ENCODE results near the gene PRDX5.

The PRDX5 gene

GRCh38 chr11:64333556-64333955 is 15.6 kb downstream of the PRDX5 start:
- no peak overlapping the region for H3K4ac ChIP-seq (ENCODE audit: low read length)
- H3K14ac ChIP-seq (ENCODE audit: low read length), result no peak overlapping the region
- no peak overlapping the region for H2AK5ac ChIP-seq (ENCODE audit: low read depth, low read length)
- no peak overlapping the region for H2BK12ac ChIP-seq (ENCODE audit: low read length)
- no peak overlapping the region for H3K27ac ChIP-seq (replicated peaks; ENCODE audit: low read length)
- H2BK5ac ChIP-seq (ENCODE audit: low read length), result no peak overlapping the region
- DNase-seq (ENCODE audit: low spot score), result no peak
- H3K9me3 ChIP-seq (replicated peaks in 1 of 2; ENCODE audit: control insufficient read depth in 2 of 2, insufficient read depth in 1 of 2, low read depth in 1 of 2, low read length in 2 of 2), result no peaks in the 10 kb centered on the region
- H3K36me3 ChIP-seq (replicated peaks in 1 of 2; ENCODE audit: control insufficient read depth in 2 of 2, insufficient read depth in 2 of 2, low read length in 2 of 2), result peaks cover 0 to 2% of the 10 kb centered on the region in 2 donors
- no peak overlapping the region for H2BK120ac ChIP-seq (ENCODE audit: low read depth, low read length)
- no peak overlapping the region for H3K23ac ChIP-seq (ENCODE audit: low read depth, low read length, poor library complexity)
- peaks cover 0 to 2% of the 10 kb centered on the region in 2 donors for H3K4me1 ChIP-seq (ENCODE audit: control insufficient read depth in 2 of 2, insufficient read depth in 1 of 2, low read depth in 1 of 2, low read length in 2 of 2)
- WGBS, 2 donors (ENCODE audit: extremely low coverage in 2 of 2, insufficient read length in 2 of 2, insufficient replicate concordance in 1 of 2), result no CpG with 5 or more reads among the region's 8 CpGs
- no peaks in the 10 kb centered on the region for H3K79me1 ChIP-seq (ENCODE audit: low read depth, low read length)
- H2BK15ac ChIP-seq (ENCODE audit: low read length), result no peak overlapping the region
- no peak overlapping the region for H3K9ac ChIP-seq (ENCODE audit: low read depth, low read length, poor library complexity)
- H4K91ac ChIP-seq (ENCODE audit: low read depth, low read length, poor library complexity), result no peak overlapping the region
- H3K4me3 ChIP-seq (ENCODE audit: low read length in 2 of 2), result no peak overlapping the region
- no peak overlapping the region for H3K4me2 ChIP-seq (ENCODE audit: insufficient read depth, low read length, poor library complexity, severe bottlenecking)
- H4K8ac ChIP-seq (ENCODE audit: low read depth, low read length), result no peak overlapping the region
- no peak overlapping the region for H3K18ac ChIP-seq (ENCODE audit: low read length)
- H2AFZ ChIP-seq (ENCODE audit: low read length), result no peak overlapping the region
- H3K27me3 ChIP-seq (ENCODE audit: control insufficient read depth in 3 of 3, insufficient read depth in 3 of 3, low read depth in 1 of 3, low read length in 3 of 3), result peaks cover 0 to 3% (median 0%) of the 10 kb centered on the region in 3 experiments

GRCh38 chr11:64334764-64335735 is 17.1 kb downstream of the PRDX5 start:
- no peak overlapping the region for H3K23ac ChIP-seq (ENCODE audit: low read depth, low read length, poor library complexity)
- peaks cover 0 to 2% of the 10 kb centered on the region in 2 donors for H3K36me3 ChIP-seq (replicated peaks in 1 of 2; ENCODE audit: control insufficient read depth in 2 of 2, insufficient read depth in 2 of 2, low read length in 2 of 2)
- no peak overlapping the region for H3K14ac ChIP-seq (ENCODE audit: low read length)
- H3K27ac ChIP-seq (replicated peaks; ENCODE audit: low read length), result no peak overlapping the region
- H2BK120ac ChIP-seq (ENCODE audit: low read depth, low read length), result no peak overlapping the region
- H3K4me2 ChIP-seq (ENCODE audit: insufficient read depth, low read length, poor library complexity, severe bottlenecking), result no peak overlapping the region
- WGBS, 2 donors (ENCODE audit: extremely low coverage in 2 of 2, insufficient read length in 2 of 2, insufficient replicate concordance in 1 of 2), result no CpG with 5 or more reads among the region's 13 CpGs
- H3K4me1 ChIP-seq (ENCODE audit: control insufficient read depth in 2 of 2, insufficient read depth in 1 of 2, low read depth in 1 of 2, low read length in 2 of 2), result peaks cover 0 to 2% of the 10 kb centered on the region in 2 donors
- H3K9me3 ChIP-seq (replicated peaks in 1 of 2; ENCODE audit: control insufficient read depth in 2 of 2, insufficient read depth in 1 of 2, low read depth in 1 of 2, low read length in 2 of 2), result no peaks in the 10 kb centered on the region
- H2BK5ac ChIP-seq (ENCODE audit: low read length), result no peak overlapping the region
- no peak overlapping the region for H2AK5ac ChIP-seq (ENCODE audit: low read depth, low read length)
- H3K79me1 ChIP-seq (ENCODE audit: low read depth, low read length), result peaks cover 1% of the 10 kb centered on the region
- no peak overlapping the region for H2BK12ac ChIP-seq (ENCODE audit: low read length)
- no peak overlapping the region for H3K4me3 ChIP-seq (ENCODE audit: low read length in 2 of 2)
- H3K18ac ChIP-seq (ENCODE audit: low read length), result peak overlapping the region; percentile 13
- H3K27me3 ChIP-seq (ENCODE audit: control insufficient read depth in 3 of 3, insufficient read depth in 3 of 3, low read depth in 1 of 3, low read length in 3 of 3), result peaks cover 0 to 16% (median 3%) of the 10 kb centered on the region in 3 experiments
- no peak overlapping the region for H3K4ac ChIP-seq (ENCODE audit: low read length)
- H2AFZ ChIP-seq (ENCODE audit: low read length), result no peak overlapping the region
- H4K8ac ChIP-seq (ENCODE audit: low read depth, low read length), result no peak overlapping the region
- H4K91ac ChIP-seq (ENCODE audit: low read depth, low read length, poor library complexity), result no peak overlapping the region
- no peak overlapping the region for H2BK15ac ChIP-seq (ENCODE audit: low read length)
- no peak overlapping the region for H3K9ac ChIP-seq (ENCODE audit: low read depth, low read length, poor library complexity)
- DNase-seq (ENCODE audit: low spot score), result no peak

- Histone ChIP-seq H3K4ac (ENCODE audit: low read length) (no peak overlapping the region), H3K14ac (ENCODE audit: low read length) (no peak overlapping the region), H3K4me3 (ENCODE audit: low read length in 2 of 2) (no peak overlapping the region), H3K4me1 (ENCODE audit: control insufficient read depth in 2 of 2, insufficient read depth in 1 of 2, low read depth in 1 of 2, low read length in 2 of 2) (peaks cover 2 to 14% of the 10 kb centered on the region in 2 donors), H3K23ac (ENCODE audit: low read depth, low read length, poor library complexity) (no peak overlapping the region), H3K18ac (ENCODE audit: low read length) (no peak overlapping the region), H2BK12ac (ENCODE audit: low read length) (no peak overlapping the region), H3K27me3 (ENCODE audit: control insufficient read depth in 3 of 3, insufficient read depth in 3 of 3, low read depth in 1 of 3, low read length in 3 of 3) (peaks cover 0 to 38% (median 11%) of the 10 kb centered on the region in 3 experiments), H2AFZ (ENCODE audit: low read length) (no peak overlapping the region), H3K9me3 (replicated peaks in 1 of 2; ENCODE audit: control insufficient read depth in 2 of 2, insufficient read depth in 1 of 2, low read depth in 1 of 2, low read length in 2 of 2) (no peaks in the 10 kb centered on the region), H4K8ac (ENCODE audit: low read depth, low read length) (no peak overlapping the region), H2AK5ac (ENCODE audit: low read depth, low read length) (no peak overlapping the region), H3K9ac (ENCODE audit: low read depth, low read length, poor library complexity) (no peak overlapping the region), H2BK5ac (ENCODE audit: low read length) (no peak overlapping the region), H3K27ac (replicated peaks; ENCODE audit: low read length) (no peak overlapping the region), H3K36me3 (replicated peaks in 1 of 2; ENCODE audit: control insufficient read depth in 2 of 2, insufficient read depth in 2 of 2, low read length in 2 of 2) (no peaks in the 10 kb centered on the region), H2BK15ac (ENCODE audit: low read length) (no peak overlapping the region), H3K79me1 (ENCODE audit: low read depth, low read length) (peaks cover 1% of the 10 kb centered on the region), H3K4me2 (ENCODE audit: insufficient read depth, low read length, poor library complexity, severe bottlenecking) (no peak overlapping the region), H4K91ac (ENCODE audit: low read depth, low read length, poor library complexity) (no peak overlapping the region), H2BK120ac (ENCODE audit: low read depth, low read length) (no peak overlapping the region)
- no CpG with 5 or more reads among the region's 8 CpGs for WGBS, 2 donors (ENCODE audit: extremely low coverage in 2 of 2, insufficient read length in 2 of 2, insufficient replicate concordance in 1 of 2)
- no peak for DNase-seq (ENCODE audit: low spot score)
Measured at GRCh38 chr11:64337538-64338249, 19.8 kb downstream of the PRDX5 start.

- H3K4ac ChIP-seq (ENCODE audit: low read length), result no peak overlapping the region
- H3K23ac ChIP-seq (ENCODE audit: low read depth, low read length, poor library complexity), result no peak overlapping the region
- no peak overlapping the region for H3K4me2 ChIP-seq (ENCODE audit: insufficient read depth, low read length, poor library complexity, severe bottlenecking)
- H2BK120ac ChIP-seq (ENCODE audit: low read depth, low read length), result no peak overlapping the region
- no peaks in the 10 kb centered on the region for H3K9me3 ChIP-seq (replicated peaks in 1 of 2; ENCODE audit: control insufficient read depth in 2 of 2, insufficient read depth in 1 of 2, low read depth in 1 of 2, low read length in 2 of 2)
- no peak overlapping the region for H2AK5ac ChIP-seq (ENCODE audit: low read depth, low read length)
- H3K4me3 ChIP-seq (ENCODE audit: low read length in 2 of 2), result no peak overlapping the region
- H3K18ac ChIP-seq (ENCODE audit: low read length), result no peak overlapping the region
- H4K8ac ChIP-seq (ENCODE audit: low read depth, low read length), result no peak overlapping the region
- no peak overlapping the region for H2BK15ac ChIP-seq (ENCODE audit: low read length)
- no CpG with 5 or more reads among the region's 8 CpGs for WGBS, 2 donors (ENCODE audit: extremely low coverage in 2 of 2, insufficient read length in 2 of 2, insufficient replicate concordance in 1 of 2)
- no peak overlapping the region for H4K91ac ChIP-seq (ENCODE audit: low read depth, low read length, poor library complexity)
- H2AFZ ChIP-seq (ENCODE audit: low read length), result no peak overlapping the region
- no peak overlapping the region for H2BK12ac ChIP-seq (ENCODE audit: low read length)
- peaks cover 6 to 17% of the 10 kb centered on the region in 2 donors for H3K4me1 ChIP-seq (ENCODE audit: control insufficient read depth in 2 of 2, insufficient read depth in 1 of 2, low read depth in 1 of 2, low read length in 2 of 2)
- H3K27me3 ChIP-seq (ENCODE audit: control insufficient read depth in 3 of 3, insufficient read depth in 3 of 3, low read depth in 1 of 3, low read length in 3 of 3), result peaks cover 0 to 41% (median 11%) of the 10 kb centered on the region in 3 experiments
- no peak overlapping the region for H3K14ac ChIP-seq (ENCODE audit: low read length)
- H2BK5ac ChIP-seq (ENCODE audit: low read length), result no peak overlapping the region
- H3K9ac ChIP-seq (ENCODE audit: low read depth, low read length, poor library complexity), result no peak overlapping the region
- H3K36me3 ChIP-seq (replicated peaks in 1 of 2; ENCODE audit: control insufficient read depth in 2 of 2, insufficient read depth in 2 of 2, low read length in 2 of 2), result no peaks in the 10 kb centered on the region
- H3K27ac ChIP-seq (replicated peaks; ENCODE audit: low read length), result no peak overlapping the region
- no peak for DNase-seq (ENCODE audit: low spot score)
- H3K79me1 ChIP-seq (ENCODE audit: low read depth, low read length), result peaks cover 1% of the 10 kb centered on the region
Measured at GRCh38 chr11:64338716-64339115, 20.8 kb downstream of the PRDX5 start.

All from neuronal stem cell (in vitro differentiated cells).